H7 (cell line): Measurements from ENCODE around the gene PRPF31. TPM values are rescaled to one million over a fixed set of nuclear protein-coding genes. Genes with fewer than 3 reads are reported as not detected.
"Not testable (repeated sequence)": the region's sequence is repeated elsewhere in the genome, so short reads cannot be mapped to it uniquely, and the experiment has no call there.

Experiments used
- DNase-seq: peaks from one replicate; pipeline ENCODE4 v3.0.0; 2012
- H3K27me3 ChIP-seq: 2 replicates; pipeline ENCODE4 v1.6.0; 2011; ENCODE audit warnings: mild to moderate bottlenecking, low read length; ENCODE audit not compliant: control insufficient read depth, insufficient read depth
- H3K36me3 ChIP-seq: replicated peaks from 2 replicates; pipeline ENCODE4 v1.5.1; 2011; ENCODE audit warnings: low read length; ENCODE audit not compliant: control insufficient read depth, insufficient read depth
- H3K4me3 ChIP-seq: 2 replicates; pipeline ENCODE4 v1.5.1; 2011; ENCODE audit warnings: low read depth, mild to moderate bottlenecking, control low read depth, low read length, moderate library complexity; ENCODE audit not compliant: insufficient read depth
- total RNA-seq: library from RNA; depleted of rRNA; stranded (reverse); fragments of >200 nt; shearing (Covaris generic); gene quantifications from 2 replicates; pipeline ENCODE4 v1.2.3, GENCODE V29; 2014; rRNA removed

Gene PRPF31
- total RNA-seq: 81.7 and 100 TPM in 2 replicates

DNA sequence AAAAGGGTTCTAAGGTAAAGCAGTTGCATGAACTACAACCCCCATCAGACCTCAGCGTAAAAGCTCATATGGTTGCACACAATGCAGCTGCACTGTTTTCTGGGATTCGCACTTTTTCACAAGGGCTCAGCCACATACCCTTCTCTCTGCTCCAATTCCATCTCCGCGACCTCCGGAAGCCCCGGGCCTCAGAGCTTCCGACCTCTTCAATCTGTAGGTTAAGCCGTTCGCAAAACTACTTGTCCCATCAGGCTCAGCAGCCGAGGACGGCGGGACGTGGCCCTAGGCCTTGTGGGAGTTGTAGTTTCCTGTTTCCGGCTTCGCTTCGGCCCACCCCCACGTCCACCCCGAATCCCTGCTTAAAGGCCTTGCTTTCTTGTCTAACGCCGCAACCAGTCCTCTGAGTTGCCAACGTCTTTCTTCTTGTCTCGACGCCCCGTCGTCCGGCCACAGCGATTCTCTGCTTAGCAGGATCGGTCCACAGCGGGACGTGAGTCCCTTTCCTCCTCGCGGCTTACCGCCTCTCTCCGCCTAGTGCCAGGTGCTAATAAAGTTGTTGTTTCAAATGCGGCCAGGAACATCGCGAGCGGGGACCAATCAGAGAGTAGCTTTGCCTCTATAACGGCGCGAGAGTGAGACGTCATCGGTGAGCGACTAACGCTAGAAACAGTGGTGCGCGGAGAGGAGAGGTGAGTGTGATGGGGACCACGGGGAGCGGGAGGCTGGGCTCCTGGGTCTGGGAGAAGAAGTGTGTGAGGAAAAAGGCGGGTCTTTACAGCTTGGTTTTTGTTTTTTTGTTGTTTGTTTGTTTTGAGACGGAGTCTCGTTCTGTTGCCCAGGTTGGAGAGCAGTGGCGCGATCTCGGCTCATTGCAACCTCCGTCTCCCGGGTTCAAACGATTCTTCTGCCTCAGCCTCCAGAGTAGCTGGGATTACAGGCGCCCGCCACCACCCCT, at the start of gene PRPF31, which contains the start of gene TFPT:
Gene PRPF31 (plus strand): TSS at position 646 of the 955 bp plus-strand sequence. CDS start 2,525 bp downstream, outside the sequence.
Gene TFPT (minus strand): TSS at position 549 of the 955 bp plus-strand sequence. CDS start 388 bp downstream, at position 161.
- no peaks in the 10 kb centered on the region for H3K27me3 ChIP-seq
- peak within 1 kb of the TSS; percentile 83 for H3K4me3 ChIP-seq
- H3K36me3 ChIP-seq: peaks cover 11% of the 10 kb centered on the region
- DNase-seq: peak; percentile 97

- DNase-seq: no peak
- Histone ChIP-seq H3K27me3 (no peaks in the 10 kb centered on the region), H3K4me3 (no peak overlapping the region), H3K36me3 (no peaks in the 10 kb centered on the region)
Measured at GRCh38 chr19:54069470-54069869, 46.1 kb upstream of the PRPF31 start.

DNA sequence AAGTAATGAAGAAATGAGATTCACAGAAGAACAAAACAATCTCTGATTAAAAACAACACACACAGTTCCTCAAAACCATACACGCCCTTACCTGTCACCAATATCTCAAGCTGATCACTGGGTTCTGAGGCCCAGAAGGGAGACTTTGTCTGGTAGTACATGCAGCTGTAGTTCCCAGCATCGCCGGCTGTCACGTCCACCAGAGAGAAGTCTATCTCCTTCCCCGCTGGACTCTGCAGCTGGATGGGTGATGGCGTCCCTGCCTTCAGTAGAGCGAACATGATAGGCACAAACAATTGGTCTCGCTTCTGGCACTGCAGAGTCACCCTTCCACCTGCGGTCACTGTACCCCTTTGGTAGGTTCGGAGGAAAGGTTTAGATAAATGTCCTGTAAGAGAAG, 41.7 kb upstream of the PRPF31 start:
- H3K4me3 ChIP-seq: no peak overlapping the region
- DNase-seq: no peak
- no peaks in the 10 kb centered on the region for H3K27me3 ChIP-seq
- H3K36me3 ChIP-seq: no peaks in the 10 kb centered on the region

GRCh38 chr19:54074851-54075250, 40.7 kb upstream of the PRPF31 start:
- H3K36me3 ChIP-seq: no peaks in the 10 kb centered on the region
- no peak for DNase-seq
- no peak overlapping the region for H3K4me3 ChIP-seq
- no peaks in the 10 kb centered on the region for H3K27me3 ChIP-seq

DNA sequence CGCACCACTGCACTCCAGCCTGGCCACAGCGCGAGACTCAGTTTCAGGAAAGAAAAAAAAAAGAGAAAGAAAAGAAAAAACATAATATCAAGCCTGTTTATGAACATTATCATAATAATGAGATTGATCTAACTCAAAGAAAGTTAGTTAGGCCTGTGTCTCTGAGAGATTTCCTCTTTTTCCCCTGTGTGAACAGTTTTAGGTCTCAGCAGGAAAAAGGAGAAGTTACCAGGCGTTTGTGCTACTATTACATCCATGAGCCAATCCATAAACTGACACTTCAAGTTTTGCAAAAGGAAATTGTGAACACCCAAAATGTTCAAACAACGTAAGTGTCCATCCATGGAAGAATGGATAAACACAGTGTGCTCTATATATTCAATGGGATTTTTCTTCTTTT, 38.2 kb upstream of the PRPF31 start:
- H3K4me3 ChIP-seq: no peak overlapping the region
- DNase-seq: no peak
- H3K36me3 ChIP-seq: no peaks in the 10 kb centered on the region
- no peaks in the 10 kb centered on the region for H3K27me3 ChIP-seq

- Histone ChIP-seq H3K27me3 (no peaks in the 10 kb centered on the region), H3K36me3 (no peaks in the 10 kb centered on the region), H3K4me3 (no peak within 1 kb of the TSS)
- DNase-seq: no peak
Measured at GRCh38 chr19:54081032-54081431, 34.5 kb upstream of the PRPF31 start, which contains the start of gene TARM1. Gene TARM1 (minus strand): TSS chr19:54081365. CDS start chr19:54081340, 25 bp downstream.

DNA sequence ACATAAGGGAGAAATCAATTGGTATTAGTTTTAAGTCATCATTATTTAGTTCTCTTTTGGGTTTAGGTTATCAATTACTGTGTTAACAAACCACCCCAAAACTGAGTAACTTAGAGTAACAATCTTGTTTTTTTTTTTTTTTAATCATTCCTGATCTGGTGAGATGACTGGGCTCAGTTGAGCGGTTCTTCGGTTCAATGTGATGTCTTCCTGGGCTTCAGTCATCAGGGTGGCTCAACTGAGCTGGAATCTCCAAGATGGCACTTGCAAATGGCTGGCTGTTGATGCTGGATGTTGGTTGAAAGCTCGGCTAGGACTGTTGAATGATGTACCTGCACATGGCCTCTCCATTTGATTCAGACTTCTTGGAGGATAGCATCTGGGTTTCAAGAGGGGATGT, 31.1 kb upstream of the PRPF31 start:
- H3K27me3 ChIP-seq: no peaks in the 10 kb centered on the region
- no peak overlapping the region for H3K4me3 ChIP-seq
- no peak for DNase-seq
- no peaks in the 10 kb centered on the region for H3K36me3 ChIP-seq

DNA sequence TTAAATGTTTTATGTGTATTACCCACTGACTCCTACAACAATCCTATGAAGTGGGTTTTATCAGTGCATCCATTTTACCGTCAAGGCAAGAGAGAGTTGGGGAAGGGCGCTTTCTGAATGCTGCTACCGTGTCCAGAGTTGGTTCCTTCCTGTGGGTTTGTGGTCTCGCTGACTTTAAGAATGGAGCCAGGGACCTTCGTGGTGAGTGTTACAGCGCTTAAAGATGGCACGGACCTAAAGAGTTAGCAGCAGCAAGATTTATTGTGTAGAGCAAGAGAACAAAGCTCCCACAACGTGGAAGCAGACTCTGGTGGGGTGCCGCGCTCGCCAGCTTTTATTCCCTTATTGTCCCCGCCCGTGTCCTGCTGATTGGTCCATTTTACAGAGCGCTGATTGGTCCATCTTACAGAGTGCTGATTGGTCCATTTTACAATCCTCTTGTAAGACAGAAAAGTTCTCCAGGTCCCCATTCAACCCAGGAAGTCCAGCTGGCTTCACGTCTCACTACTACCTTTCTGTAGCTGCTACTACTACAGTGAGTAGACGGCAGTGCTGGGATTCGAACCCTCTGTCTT, 21.0 kb upstream of the PRPF31 start:
- Histone ChIP-seq H3K4me3 (no peak overlapping the region), H3K36me3 (no peaks in the 10 kb centered on the region)
- DNase-seq: no peak

DNA sequence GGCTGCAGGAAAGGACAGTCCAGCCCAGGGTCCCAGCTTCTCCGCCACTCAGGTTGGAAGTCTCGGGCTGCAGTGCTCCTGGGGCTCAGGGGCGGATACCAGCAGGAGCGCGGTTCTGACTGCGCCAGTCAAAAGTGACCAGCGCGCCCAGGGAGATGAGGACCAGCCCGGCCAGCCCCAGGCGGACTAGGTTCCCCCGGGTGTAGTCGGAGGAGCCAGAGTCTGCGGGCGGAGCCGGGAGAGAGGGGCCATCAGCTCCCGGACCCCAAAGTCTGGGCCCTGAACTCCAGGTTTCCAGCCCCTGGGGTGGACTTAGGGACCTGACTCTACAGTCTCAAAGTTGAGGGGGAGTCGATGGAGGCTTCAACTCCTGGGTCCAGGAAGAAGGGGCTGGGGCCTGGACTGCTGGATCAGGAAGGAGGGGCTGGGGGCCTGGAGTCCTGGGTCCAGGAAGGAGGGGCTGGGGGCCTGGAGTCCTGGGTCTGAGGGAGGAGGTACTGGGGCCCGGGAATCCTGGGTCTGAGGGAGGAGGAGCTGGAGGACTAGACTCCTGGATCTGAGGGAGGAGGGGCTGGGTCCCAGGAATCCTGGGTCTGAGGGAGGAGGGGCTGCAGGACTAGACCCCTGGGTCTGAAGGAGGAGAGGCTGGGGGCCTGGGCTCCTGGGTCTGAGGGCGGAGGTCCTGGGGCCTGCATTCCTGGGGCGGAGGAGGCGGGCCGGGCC, 20.3 kb upstream of the PRPF31 start:
- Histone ChIP-seq H3K36me3 (no peaks in the 10 kb centered on the region), H3K27me3 (peaks cover 17% of the 10 kb centered on the region)
- DNase-seq: peak; percentile 54

More for the DNA sequence above, 21.0 kb upstream of the PRPF31 start:
- peaks cover 17% of the 10 kb centered on the region for H3K27me3 ChIP-seq

DNA sequence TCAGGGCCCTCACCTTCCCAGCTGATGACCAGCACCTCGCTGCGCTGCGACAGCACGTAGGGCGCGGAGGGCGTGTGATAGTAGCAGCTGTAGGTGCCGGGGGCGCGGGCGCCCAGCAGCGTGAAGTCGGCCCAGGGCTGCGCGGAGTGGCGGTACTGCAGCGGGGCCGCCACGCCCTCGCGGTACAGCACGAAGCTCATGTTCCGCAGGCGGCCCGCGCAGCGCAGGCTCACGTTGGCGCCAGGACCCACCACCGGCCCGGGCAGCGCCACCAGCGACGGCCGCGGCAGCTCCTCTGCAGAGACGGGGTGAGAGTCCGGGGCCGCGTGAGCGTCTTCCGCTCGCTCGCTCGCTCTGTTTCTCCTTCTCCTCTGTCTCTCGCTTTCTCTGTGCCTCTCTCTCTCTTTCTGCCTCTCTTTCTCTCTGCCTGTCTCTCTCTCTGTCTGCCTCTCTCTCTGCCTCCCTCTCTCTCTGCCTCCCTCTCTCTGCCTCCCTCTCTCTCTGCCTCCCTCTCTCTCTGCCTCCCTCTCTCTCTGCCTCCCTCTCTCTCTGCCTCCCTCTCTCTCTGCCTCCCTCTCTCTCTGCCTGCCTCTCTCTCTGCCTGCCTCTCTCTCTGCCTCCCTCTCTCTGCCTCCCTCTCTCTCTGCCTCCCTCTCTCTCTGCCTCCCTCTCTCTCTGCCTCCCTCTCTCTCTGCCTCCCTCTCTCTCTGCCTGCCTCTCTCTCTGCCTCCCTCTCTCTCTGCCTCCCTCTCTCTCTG, 19.5 kb upstream of the PRPF31 start:
- H3K36me3 ChIP-seq: not testable (repeated sequence)
- Histone ChIP-seq H3K27me3 (peaks cover 17% of the 10 kb centered on the region), H3K4me3 (peak overlapping the region; percentile 68)
- peak; percentile 90 for DNase-seq

More for the DNA sequence above, 20.3 kb upstream of the PRPF31 start:
- H3K4me3 ChIP-seq: peak overlapping the region; percentile 68

GRCh38 chr19:54096617-54097106, 18.9 kb upstream of the PRPF31 start:
- H3K27me3 ChIP-seq: peaks cover 17% of the 10 kb centered on the region
- H3K36me3 ChIP-seq: no peaks in the 10 kb centered on the region
- peak overlapping the region; percentile 38 for H3K4me3 ChIP-seq
- DNase-seq: peak; percentile 74

- H3K36me3 ChIP-seq: no peaks in the 10 kb centered on the region
Measured at GRCh38 chr19:54099190-54099902, 16.2 kb upstream of the PRPF31 start.

GRCh38 chr19:54099903-54100255, 15.7 kb upstream of the PRPF31 start:
- peaks cover 12% of the 10 kb centered on the region for H3K27me3 ChIP-seq
- DNase-seq, H3K36me3 ChIP-seq, H3K4me3 ChIP-seq: not testable (repeated sequence)

More at GRCh38 chr19:54099190-54099902, 16.2 kb upstream of the PRPF31 start:
- peaks cover 17% of the 10 kb centered on the region for H3K27me3 ChIP-seq
- H3K4me3 ChIP-seq: no peak overlapping the region
- no peak for DNase-seq
